ENCODE results near the gene LMX1B.

Gene LMX1B

DNA sequence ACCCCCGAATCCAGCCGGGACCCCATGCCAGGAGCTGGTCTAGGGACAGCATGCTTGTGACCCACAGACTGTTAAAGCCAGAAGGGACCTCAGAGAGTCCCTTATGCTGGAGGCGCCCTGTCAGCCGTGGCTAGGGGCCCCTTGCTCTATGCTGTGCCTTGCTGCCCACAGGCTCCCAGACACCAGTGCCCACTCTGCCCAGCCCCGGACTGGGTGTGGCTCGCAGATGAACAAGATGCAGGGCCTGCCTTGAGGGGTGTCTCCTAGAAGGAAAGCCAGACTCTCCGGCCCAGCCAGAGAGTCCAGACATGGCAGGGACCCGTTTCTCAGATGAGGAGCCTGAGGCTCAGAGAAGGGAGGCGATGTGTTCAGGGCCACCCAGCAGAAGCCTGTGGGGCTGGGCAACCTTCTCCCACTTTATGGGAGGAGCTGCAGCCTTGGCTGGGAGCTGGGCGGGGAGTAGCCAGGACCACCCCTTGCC, 85.7 kb downstream of the LMX1B start:
- Histone ChIP-seq H3K9me3 (ENCODE audit: insufficient read depth, low read length) (no peaks in the 10 kb centered on the region), H3K9me2 (replicated peaks; ENCODE audit: insufficient read depth, low read length) (no peaks in the 10 kb centered on the region), H3K27ac (ENCODE audit: low read depth, low read length) (no peak overlapping the region), H4K20me1 (ENCODE audit: low read depth, low read length) (no peaks in the 10 kb centered on the region), H3K4me3 (ENCODE audit: insufficient read depth, low read length, poor library complexity, severe bottlenecking) (no peak overlapping the region), H3K4me2 (ENCODE audit: low read depth, low read length, poor library complexity, severe bottlenecking) (no peak overlapping the region), H3K36me3 (ENCODE audit: low read length) (no peaks in the 10 kb centered on the region), H3K27me3 (ENCODE audit: low read length) (no peaks in the 10 kb centered on the region), H3F3A (ENCODE audit: insufficient read depth) (no peaks in the 10 kb centered on the region), H3K79me2 (ENCODE audit: insufficient read depth, low read length) (no peaks in the 10 kb centered on the region), H2AFZ (ENCODE audit: low read depth, low read length, severe bottlenecking) (no peak overlapping the region), H3K9ac (ENCODE audit: low read length) (no peak overlapping the region)
- TF ChIP-seq EZH2phosphoT487 (conservative IDR thresholded peaks at IDR 0.05; ENCODE audit: low read length), result no peak
- TF ChIP-seq, protein P1, sequence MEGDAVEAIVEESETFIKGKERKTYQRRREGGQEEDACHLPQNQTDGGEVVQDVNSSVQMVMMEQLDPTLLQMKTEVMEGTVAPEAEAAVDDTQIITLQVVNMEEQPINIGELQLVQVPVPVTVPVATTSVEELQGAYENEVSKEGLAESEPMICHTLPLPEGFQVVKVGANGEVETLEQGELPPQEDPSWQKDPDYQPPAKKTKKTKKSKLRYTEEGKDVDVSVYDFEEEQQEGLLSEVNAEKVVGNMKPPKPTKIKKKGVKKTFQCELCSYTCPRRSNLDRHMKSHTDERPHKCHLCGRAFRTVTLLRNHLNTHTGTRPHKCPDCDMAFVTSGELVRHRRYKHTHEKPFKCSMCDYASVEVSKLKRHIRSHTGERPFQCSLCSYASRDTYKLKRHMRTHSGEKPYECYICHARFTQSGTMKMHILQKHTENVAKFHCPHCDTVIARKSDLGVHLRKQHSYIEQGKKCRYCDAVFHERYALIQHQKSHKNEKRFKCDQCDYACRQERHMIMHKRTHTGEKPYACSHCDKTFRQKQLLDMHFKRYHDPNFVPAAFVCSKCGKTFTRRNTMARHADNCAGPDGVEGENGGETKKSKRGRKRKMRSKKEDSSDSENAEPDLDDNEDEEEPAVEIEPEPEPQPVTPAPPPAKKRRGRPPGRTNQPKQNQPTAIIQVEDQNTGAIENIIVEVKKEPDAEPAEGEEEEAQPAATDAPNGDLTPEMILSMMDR (IDR thresholded peaks at IDR 0.05; ENCODE audit: insufficient read depth, low read length, poor library complexity, severe bottlenecking), result no peak

DNA sequence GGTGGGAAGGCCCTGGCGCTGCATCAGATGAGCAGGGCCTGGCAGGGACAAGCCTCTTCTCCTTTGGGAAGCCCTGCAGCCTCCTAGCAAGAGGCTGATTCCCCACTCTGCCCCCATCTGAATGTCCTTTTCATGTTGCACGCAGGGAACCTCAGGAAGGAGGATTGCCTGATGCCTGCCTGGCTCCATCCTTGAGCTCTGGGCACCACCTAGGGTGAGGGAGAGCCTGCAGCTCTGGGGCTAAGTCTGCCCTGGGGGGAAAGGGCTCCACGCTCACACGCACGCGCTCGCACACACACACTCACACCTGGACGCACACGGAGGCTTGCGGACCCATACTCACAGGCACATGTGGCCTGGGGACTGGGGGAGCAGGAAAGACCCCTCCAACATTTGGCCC, 86.6 kb downstream of the LMX1B start:
- Histone ChIP-seq H3F3A (ENCODE audit: insufficient read depth) (no peaks in the 10 kb centered on the region), H2AFZ (ENCODE audit: low read depth, low read length, severe bottlenecking) (no peak overlapping the region), H3K4me3 (ENCODE audit: insufficient read depth, low read length, poor library complexity, severe bottlenecking) (no peak overlapping the region), H3K9ac (ENCODE audit: low read length) (no peak overlapping the region), H3K79me2 (ENCODE audit: insufficient read depth, low read length) (no peaks in the 10 kb centered on the region), H3K36me3 (ENCODE audit: low read length) (no peaks in the 10 kb centered on the region), H3K4me2 (ENCODE audit: low read depth, low read length, poor library complexity, severe bottlenecking) (no peak overlapping the region), H3K9me2 (replicated peaks; ENCODE audit: insufficient read depth, low read length) (no peaks in the 10 kb centered on the region), H3K27me3 (ENCODE audit: low read length) (no peaks in the 10 kb centered on the region), H3K9me3 (ENCODE audit: insufficient read depth, low read length) (no peaks in the 10 kb centered on the region), H4K20me1 (ENCODE audit: low read depth, low read length) (no peaks in the 10 kb centered on the region), H3K27ac (ENCODE audit: low read depth, low read length) (no peak overlapping the region)
- TF ChIP-seq, protein P1 (IDR thresholded peaks at IDR 0.05; ENCODE audit: insufficient read depth, low read length, poor library complexity, severe bottlenecking), result no peak
- no peak for TF ChIP-seq EZH2phosphoT487 (conservative IDR thresholded peaks at IDR 0.05; ENCODE audit: low read length)

DNA sequence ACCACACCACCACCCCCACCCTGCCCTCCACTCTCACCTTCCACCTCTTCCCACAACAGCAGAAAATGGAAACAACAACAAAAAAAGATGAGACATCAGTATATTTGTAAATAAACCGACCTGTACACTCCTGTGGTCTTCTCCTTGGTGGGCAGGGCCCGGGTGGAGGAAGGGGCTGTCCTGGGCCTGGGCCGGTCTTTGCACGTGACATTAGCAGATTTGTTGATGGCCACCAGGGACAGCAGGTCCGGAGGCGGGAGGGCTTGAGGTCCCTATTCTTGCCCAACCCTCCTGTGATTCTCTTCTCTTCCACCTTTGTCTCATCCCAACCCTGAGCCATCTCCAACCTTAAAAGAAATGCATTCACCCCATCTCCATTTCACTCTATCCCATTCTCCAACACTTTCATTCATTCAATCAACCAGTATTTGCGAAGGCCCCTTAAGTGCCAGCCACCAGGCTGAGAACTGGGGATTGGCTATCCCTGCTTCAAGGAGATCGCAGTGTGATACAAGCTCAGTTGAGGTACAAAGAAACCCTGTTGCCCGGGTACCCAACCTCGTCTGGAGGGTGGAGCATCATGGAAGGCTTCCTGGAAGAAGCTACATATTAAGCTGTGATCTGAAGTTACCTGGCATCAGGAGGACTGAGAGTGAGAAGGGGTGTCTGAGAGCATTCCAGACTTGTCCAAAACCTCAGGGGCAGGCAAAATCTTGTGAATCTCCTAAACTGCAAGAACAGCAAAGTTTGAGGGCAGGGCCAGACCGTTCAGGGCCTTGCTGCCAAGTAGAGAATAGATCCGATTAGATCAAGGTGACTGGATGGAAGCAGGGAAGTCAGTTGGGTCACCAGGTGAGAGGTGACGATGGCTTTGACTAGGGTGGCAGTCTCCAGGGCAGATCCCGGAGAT, 87.4 kb downstream of the LMX1B start:
- TF ChIP-seq, protein P1 (IDR thresholded peaks at IDR 0.05; ENCODE audit: insufficient read depth, low read length, poor library complexity, severe bottlenecking), result no peak
- no peak for TF ChIP-seq EZH2phosphoT487 (conservative IDR thresholded peaks at IDR 0.05; ENCODE audit: low read length)
- H3K9me2 ChIP-seq (replicated peaks; ENCODE audit: insufficient read depth, low read length), result no peaks in the 10 kb centered on the region
- no peak overlapping the region for H2AFZ ChIP-seq (ENCODE audit: low read depth, low read length, severe bottlenecking)
- H3K9ac ChIP-seq (ENCODE audit: low read length), result no peak overlapping the region
- no peaks in the 10 kb centered on the region for H3K79me2 ChIP-seq (ENCODE audit: insufficient read depth, low read length)
- H3K4me3 ChIP-seq (ENCODE audit: insufficient read depth, low read length, poor library complexity, severe bottlenecking), result no peak overlapping the region
- no peak overlapping the region for H3K4me2 ChIP-seq (ENCODE audit: low read depth, low read length, poor library complexity, severe bottlenecking)
- H4K20me1 ChIP-seq (ENCODE audit: low read depth, low read length), result no peaks in the 10 kb centered on the region
- H3K27ac ChIP-seq (ENCODE audit: low read depth, low read length), result no peak overlapping the region
- H3F3A ChIP-seq (ENCODE audit: insufficient read depth), result no peaks in the 10 kb centered on the region
- H3K27me3 ChIP-seq (ENCODE audit: low read length), result no peaks in the 10 kb centered on the region
- H3K36me3 ChIP-seq (ENCODE audit: low read length), result no peaks in the 10 kb centered on the region
- no peaks in the 10 kb centered on the region for H3K9me3 ChIP-seq (ENCODE audit: insufficient read depth, low read length)

Data from SU-DHL-6 (cell line).